Liver (tissue), 9 donors: ENCODE measurements around the gene TMEM220. TPM values are rescaled to one million over a fixed set of nuclear protein-coding genes. Genes with fewer than 3 reads are reported as not detected.

Experiments
- DNase-seq: peaks from one replicate; pipeline ENCODE4 v3.0.0-alpha.2; 2017; ENCODE audit warnings: low spot score
- H3K27ac ChIP-seq, 2 donors: one replicate each; pipeline ENCODE4 v1.7.0; 2013; ENCODE audit warnings: inconsistent platforms in 2 of 2, low read length in 2 of 2, control low read depth in 1 of 2, low read depth in 1 of 2, mild to moderate bottlenecking in 1 of 2
- H3K27me3 ChIP-seq, 4 donors: one replicate each; pipeline versions ENCODE4 v1.6.1 to v1.7.0; 2013; ENCODE audit warnings: low read length in 3 of 4, inconsistent platforms in 1 of 4, mild to moderate bottlenecking in 1 of 4, moderate library complexity in 1 of 4; ENCODE audit not compliant: control insufficient read depth in 4 of 4, insufficient read depth in 4 of 4
- H3K36me3 ChIP-seq, 4 donors: one replicate each; pipeline versions ENCODE4 v1.6.1 to v1.7.0; 2013; ENCODE audit warnings: low read length in 3 of 4, mild to moderate bottlenecking in 3 of 4, low read depth in 1 of 4, moderate library complexity in 1 of 4; ENCODE audit not compliant: control insufficient read depth in 4 of 4, insufficient read depth in 3 of 4
- H3K4me1 ChIP-seq, 4 donors: one replicate each; pipeline versions ENCODE4 v1.6.1 to v1.7.0; 2013; ENCODE audit warnings: low read length in 3 of 4, mild to moderate bottlenecking in 3 of 4, moderate library complexity in 1 of 4; ENCODE audit not compliant: control insufficient read depth in 4 of 4, insufficient read depth in 4 of 4
- H3K4me3 ChIP-seq, 3 donors: one replicate each; pipeline versions ENCODE4 v1.6.1 to v1.7.0; 2013; ENCODE audit warnings: low read length in 3 of 3, control low read depth in 1 of 3, low read depth in 1 of 3, mild to moderate bottlenecking in 1 of 3
- H3K9ac ChIP-seq, 2 donors: one replicate each; pipeline ENCODE4 v1.7.0; 2013; ENCODE audit warnings: low read length in 2 of 2, mild to moderate bottlenecking in 2 of 2, moderate library complexity in 2 of 2, control low read depth in 1 of 2, low read depth in 1 of 2
- H3K9me3 ChIP-seq, 4 donors: one replicate each; pipeline versions ENCODE4 v1.6.1 to v1.7.0; 2013; ENCODE audit warnings: low read length in 3 of 4; ENCODE audit not compliant: control insufficient read depth in 4 of 4
- EGR1 ChIP-seq, 2 donors: IDR thresholded peaks; 2 replicates each; pipeline ENCODE4 v1.6.1; 2016 to 2018; ENCODE audit warnings: antibody characterized with exemption in 2 of 2, low read depth in 2 of 2
- FOXA1 ChIP-seq: IDR thresholded peaks from 2 replicates; pipeline ENCODE4 v1.6.1; 2016; ENCODE audit warnings: antibody characterized with exemption
- FOXA2 ChIP-seq: IDR thresholded peaks from 2 replicates; pipeline ENCODE4 v1.6.1; 2016; ENCODE audit warnings: antibody characterized with exemption
- GABPA ChIP-seq, 2 donors: IDR thresholded peaks in 1 of 2; conservative IDR thresholded peaks in 1 of 2; 2 replicates each; pipeline ENCODE4 v1.6.1; 2016; ENCODE audit warnings: antibody characterized with exemption in 2 of 2, mild to moderate bottlenecking in 1 of 2, moderate library complexity in 1 of 2
- HNF4A ChIP-seq, 2 donors: conservative IDR thresholded peaks; 2 replicates each; pipeline ENCODE4 v1.6.1; 2016; ENCODE audit warnings: antibody characterized with exemption in 2 of 2, mild to moderate bottlenecking in 2 of 2
- HNF4G ChIP-seq: IDR thresholded peaks from 2 replicates; pipeline ENCODE4 v1.6.1; 2016; ENCODE audit warnings: antibody characterized with exemption
- JUND ChIP-seq, 2 donors: IDR thresholded peaks; 2 replicates each; pipeline ENCODE4 v1.6.1; 2016; ENCODE audit warnings: antibody characterized with exemption in 2 of 2
- NR2F2 ChIP-seq: IDR thresholded peaks from 2 replicates; pipeline ENCODE4 v1.6.1; 2016; ENCODE audit warnings: antibody characterized with exemption
- RAD21 ChIP-seq, 2 donors: IDR thresholded peaks; 2 replicates each; pipeline ENCODE4 v1.6.1; 2016; ENCODE audit warnings: antibody characterized with exemption in 2 of 2, mild to moderate bottlenecking in 2 of 2
- RXRA ChIP-seq, 2 donors: IDR thresholded peaks; 2 replicates each; pipeline ENCODE4 v1.6.1; 2017 to 2018; ENCODE audit warnings: antibody characterized with exemption in 2 of 2, mild to moderate bottlenecking in 1 of 2
- SP1 ChIP-seq: IDR thresholded peaks from 2 replicates; pipeline ENCODE4 v1.6.1; 2018; ENCODE audit warnings: antibody characterized with exemption, mild to moderate bottlenecking
- TAF1 ChIP-seq: conservative IDR thresholded peaks from 2 replicates; pipeline ENCODE4 v1.6.1; 2016; ENCODE audit warnings: antibody characterized with exemption, mild to moderate bottlenecking
- YY1 ChIP-seq: IDR thresholded peaks from 2 replicates; pipeline ENCODE4 v1.6.1; 2016; ENCODE audit warnings: antibody characterized with exemption, mild to moderate bottlenecking
- WGBS: extraction: QIAGEN DNeasy Blood & Tissue Kit; methylation state at CpG from one replicate; pipeline ENCODE4 v1.1.7; 2013; 5-methylcytosine and 5-hydroxymethylcytosine counted together
- polyA plus RNA-seq, 2 donors: library from polyadenylated mRNA; stranded (reverse) in 1 of 2; unstranded in 1 of 2; fragments of 200-250 nt in 1 of 2; fragments of >200 nt in 1 of 2; fragmentation: Nextera tagmentation in 1 of 2; extraction: Ambion mirVana in 1 of 2; gene quantifications; one replicate each; pipeline versions ENCODE4 v1.2.1 to v1.2.3, GENCODE V29; 2013 to 2015
- total RNA-seq, 2 donors: library from RNA; depleted of rRNA; stranded (reverse); fragments of >200 nt; gene quantifications; one replicate each; pipeline ENCODE4 v1.2.3, GENCODE V29; 2014
- TF ChIP-seq, protein P1 (sequence below): IDR thresholded peaks from 2 replicates; pipeline ENCODE4 v1.6.1; 2016; ENCODE audit warnings: antibody characterized with exemption
- TF ChIP-seq, protein P2 (sequence below): IDR thresholded peaks from 2 replicates; pipeline ENCODE4 v1.6.1; 2016; ENCODE audit warnings: antibody characterized with exemption
- TF ChIP-seq, protein P3 (sequence below): IDR thresholded peaks from 2 replicates; pipeline ENCODE4 v1.6.1; 2016; ENCODE audit warnings: antibody characterized with exemption
- TF ChIP-seq, protein P4 (sequence below): fragments of 150-350 bp; IDR thresholded peaks from 2 replicates; pipeline ENCODE4 v1.5.1; 2017; ENCODE audit warnings: improper control_type of control experiment, low read depth, low read length; ENCODE audit not compliant: missing input control
- TF ChIP-seq, protein P5 (sequence below): IDR thresholded peaks from 2 replicates; pipeline ENCODE4 v1.6.1; 2016; ENCODE audit warnings: antibody characterized with exemption, mild to moderate bottlenecking
- donor health status: healthy.
- donor health status: healthy.
- donor health status: healthy.
- donor health status: healthy.
- donor health status: healthy.

TMEM220 gene
- total and polyA plus RNA-seq, 4 donors = 19.6 to 126 (median 28.8) TPM

DNA sequence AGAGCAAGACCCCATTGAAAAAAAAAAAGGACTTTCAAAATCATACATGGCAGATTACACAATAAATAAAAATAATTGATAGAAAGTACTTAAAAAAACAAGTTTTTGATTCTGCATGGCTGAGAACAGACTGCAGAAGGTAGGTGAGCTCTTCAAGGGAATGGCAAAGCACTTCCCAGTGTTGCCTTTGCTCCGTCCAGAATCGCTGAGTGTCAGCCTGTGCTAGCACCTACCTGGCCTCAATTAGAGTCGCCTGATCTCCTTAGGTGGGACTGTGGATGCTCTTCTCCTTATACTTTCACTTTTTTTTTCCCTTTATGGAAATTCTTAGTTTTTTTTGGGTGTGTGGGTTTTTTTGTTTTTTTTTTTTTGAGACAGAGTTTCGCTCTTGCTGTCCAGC, 6.0 kb upstream of the TMEM220 start:
- WGBS = 95% methylated on average over 4 of the region's 4 CpGs
- DNase-seq = no peak
- no peaks in the 10 kb centered on the region for H3K27me3 ChIP-seq

DNA sequence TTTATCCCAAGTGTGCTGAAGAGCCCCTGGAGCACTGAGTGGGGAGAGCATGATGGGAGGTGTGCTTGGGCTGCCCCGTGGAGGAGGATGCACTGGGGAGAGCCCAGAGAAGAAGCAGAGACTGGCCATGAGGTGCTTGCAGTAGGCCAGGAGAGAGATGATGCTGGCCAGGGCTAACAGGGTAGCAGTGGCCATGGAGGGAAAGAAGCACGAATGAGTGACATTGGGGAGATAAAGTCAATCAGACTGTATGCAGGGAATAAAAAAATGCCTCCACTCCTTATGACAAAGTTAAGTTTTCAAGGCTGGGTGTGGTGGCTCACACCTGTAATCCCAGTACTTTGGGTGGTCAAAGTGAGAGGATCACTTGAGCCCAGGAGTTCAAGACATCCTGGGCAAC, 5.4 kb upstream of the TMEM220 start:
- Histone ChIP-seq H3K27ac (no peak overlapping the region), H3K9me3 (no peaks in the 10 kb centered on the region), H3K36me3 (no peaks in the 10 kb centered on the region), H3K4me1 (peaks cover 6 to 36% (median 29%) of the 10 kb centered on the region in 4 donors), H3K27me3 (no peaks in the 10 kb centered on the region), H3K9ac (no peak overlapping the region), H3K4me3 (no peak overlapping the region)
- no peak for DNase-seq
- no peak for TF ChIP-seq HNF4A (conservative IDR thresholded peaks at IDR 0.05)
- TF ChIP-seq HNF4G = no peak
- TF ChIP-seq FOXA1 = no peak
- TF ChIP-seq FOXA2 = no peak
- TF ChIP-seq GABPA (IDR thresholded peaks at IDR 0.05 in 1 of 2, conservative IDR thresholded peaks at IDR 0.05 in 1 of 2) = no peak
- TF ChIP-seq, protein P1, sequence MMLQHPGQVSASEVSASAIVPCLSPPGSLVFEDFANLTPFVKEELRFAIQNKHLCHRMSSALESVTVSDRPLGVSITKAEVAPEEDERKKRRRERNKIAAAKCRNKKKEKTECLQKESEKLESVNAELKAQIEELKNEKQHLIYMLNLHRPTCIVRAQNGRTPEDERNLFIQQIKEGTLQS = no peak
- TF ChIP-seq JUND (IDR thresholded peaks at IDR 0.05) = no peak
- TF ChIP-seq RXRA (IDR thresholded peaks at IDR 0.05) = no peak
- TF ChIP-seq RAD21 (IDR thresholded peaks at IDR 0.05) = no peak
- TF ChIP-seq, protein P2, sequence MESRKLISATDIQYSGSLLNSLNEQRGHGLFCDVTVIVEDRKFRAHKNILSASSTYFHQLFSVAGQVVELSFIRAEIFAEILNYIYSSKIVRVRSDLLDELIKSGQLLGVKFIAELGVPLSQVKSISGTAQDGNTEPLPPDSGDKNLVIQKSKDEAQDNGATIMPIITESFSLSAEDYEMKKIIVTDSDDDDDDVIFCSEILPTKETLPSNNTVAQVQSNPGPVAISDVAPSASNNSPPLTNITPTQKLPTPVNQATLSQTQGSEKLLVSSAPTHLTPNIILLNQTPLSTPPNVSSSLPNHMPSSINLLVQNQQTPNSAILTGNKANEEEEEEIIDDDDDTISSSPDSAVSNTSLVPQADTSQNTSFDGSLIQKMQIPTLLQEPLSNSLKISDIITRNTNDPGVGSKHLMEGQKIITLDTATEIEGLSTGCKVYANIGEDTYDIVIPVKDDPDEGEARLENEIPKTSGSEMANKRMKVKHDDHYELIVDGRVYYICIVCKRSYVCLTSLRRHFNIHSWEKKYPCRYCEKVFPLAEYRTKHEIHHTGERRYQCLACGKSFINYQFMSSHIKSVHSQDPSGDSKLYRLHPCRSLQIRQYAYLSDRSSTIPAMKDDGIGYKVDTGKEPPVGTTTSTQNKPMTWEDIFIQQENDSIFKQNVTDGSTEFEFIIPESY = no peak
- no peak for TF ChIP-seq NR2F2
- TF ChIP-seq SP1 = no peak
- no peak for TF ChIP-seq EGR1 (IDR thresholded peaks at IDR 0.05; ENCODE audit: low read depth in 2 of 2)
- TF ChIP-seq, protein P3, sequence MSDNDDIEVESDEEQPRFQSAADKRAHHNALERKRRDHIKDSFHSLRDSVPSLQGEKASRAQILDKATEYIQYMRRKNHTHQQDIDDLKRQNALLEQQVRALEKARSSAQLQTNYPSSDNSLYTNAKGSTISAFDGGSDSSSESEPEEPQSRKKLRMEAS = no peak
- TF ChIP-seq, protein P4, sequence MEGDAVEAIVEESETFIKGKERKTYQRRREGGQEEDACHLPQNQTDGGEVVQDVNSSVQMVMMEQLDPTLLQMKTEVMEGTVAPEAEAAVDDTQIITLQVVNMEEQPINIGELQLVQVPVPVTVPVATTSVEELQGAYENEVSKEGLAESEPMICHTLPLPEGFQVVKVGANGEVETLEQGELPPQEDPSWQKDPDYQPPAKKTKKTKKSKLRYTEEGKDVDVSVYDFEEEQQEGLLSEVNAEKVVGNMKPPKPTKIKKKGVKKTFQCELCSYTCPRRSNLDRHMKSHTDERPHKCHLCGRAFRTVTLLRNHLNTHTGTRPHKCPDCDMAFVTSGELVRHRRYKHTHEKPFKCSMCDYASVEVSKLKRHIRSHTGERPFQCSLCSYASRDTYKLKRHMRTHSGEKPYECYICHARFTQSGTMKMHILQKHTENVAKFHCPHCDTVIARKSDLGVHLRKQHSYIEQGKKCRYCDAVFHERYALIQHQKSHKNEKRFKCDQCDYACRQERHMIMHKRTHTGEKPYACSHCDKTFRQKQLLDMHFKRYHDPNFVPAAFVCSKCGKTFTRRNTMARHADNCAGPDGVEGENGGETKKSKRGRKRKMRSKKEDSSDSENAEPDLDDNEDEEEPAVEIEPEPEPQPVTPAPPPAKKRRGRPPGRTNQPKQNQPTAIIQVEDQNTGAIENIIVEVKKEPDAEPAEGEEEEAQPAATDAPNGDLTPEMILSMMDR = no peak
- TF ChIP-seq YY1 = no peak
- TF ChIP-seq, protein P5, sequence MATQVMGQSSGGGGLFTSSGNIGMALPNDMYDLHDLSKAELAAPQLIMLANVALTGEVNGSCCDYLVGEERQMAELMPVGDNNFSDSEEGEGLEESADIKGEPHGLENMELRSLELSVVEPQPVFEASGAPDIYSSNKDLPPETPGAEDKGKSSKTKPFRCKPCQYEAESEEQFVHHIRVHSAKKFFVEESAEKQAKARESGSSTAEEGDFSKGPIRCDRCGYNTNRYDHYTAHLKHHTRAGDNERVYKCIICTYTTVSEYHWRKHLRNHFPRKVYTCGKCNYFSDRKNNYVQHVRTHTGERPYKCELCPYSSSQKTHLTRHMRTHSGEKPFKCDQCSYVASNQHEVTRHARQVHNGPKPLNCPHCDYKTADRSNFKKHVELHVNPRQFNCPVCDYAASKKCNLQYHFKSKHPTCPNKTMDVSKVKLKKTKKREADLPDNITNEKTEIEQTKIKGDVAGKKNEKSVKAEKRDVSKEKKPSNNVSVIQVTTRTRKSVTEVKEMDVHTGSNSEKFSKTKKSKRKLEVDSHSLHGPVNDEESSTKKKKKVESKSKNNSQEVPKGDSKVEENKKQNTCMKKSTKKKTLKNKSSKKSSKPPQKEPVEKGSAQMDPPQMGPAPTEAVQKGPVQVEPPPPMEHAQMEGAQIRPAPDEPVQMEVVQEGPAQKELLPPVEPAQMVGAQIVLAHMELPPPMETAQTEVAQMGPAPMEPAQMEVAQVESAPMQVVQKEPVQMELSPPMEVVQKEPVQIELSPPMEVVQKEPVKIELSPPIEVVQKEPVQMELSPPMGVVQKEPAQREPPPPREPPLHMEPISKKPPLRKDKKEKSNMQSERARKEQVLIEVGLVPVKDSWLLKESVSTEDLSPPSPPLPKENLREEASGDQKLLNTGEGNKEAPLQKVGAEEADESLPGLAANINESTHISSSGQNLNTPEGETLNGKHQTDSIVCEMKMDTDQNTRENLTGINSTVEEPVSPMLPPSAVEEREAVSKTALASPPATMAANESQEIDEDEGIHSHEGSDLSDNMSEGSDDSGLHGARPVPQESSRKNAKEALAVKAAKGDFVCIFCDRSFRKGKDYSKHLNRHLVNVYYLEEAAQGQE = no peak
- 83% methylated on average over 2 of the region's 2 CpGs for WGBS

More for the DNA sequence above, 6.0 kb upstream of the TMEM220 start:
- Histone ChIP-seq H3K9ac (no peak overlapping the region), H3K27ac (no peak overlapping the region), H3K36me3 (no peaks in the 10 kb centered on the region), H3K4me1 (peaks cover 6 to 35% (median 29%) of the 10 kb centered on the region in 4 donors), H3K9me3 (no peaks in the 10 kb centered on the region), H3K4me3 (no peak overlapping the region)
- TF ChIP-seq, protein P2 = no peak
- TF ChIP-seq NR2F2 (no peak), EGR1 (IDR thresholded peaks at IDR 0.05; ENCODE audit: low read depth in 2 of 2) (no peak), GABPA (IDR thresholded peaks at IDR 0.05 in 1 of 2, conservative IDR thresholded peaks at IDR 0.05 in 1 of 2) (no peak), FOXA2 (no peak), TAF1 (no peak)
